ENCODE results near the gene ROCK2.

DNA sequence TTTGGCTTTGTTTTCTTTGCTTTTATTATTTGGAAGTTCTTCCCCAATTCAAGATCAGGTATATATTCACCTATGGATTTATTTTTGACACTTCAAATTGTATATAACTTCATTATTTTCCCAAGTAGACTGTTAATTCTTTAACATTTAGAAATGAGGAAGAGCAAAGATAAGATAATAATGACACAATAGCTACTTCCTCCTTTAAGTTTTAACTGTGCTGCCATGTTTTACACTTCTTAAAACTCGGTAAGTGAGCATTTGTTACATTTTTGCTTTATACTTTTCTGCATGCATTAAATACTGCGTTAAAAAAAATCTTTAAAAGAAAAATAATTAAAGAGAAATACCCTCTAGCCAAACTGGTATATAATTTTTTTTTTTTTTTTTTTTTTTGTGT lies 156.7 kb downstream of the ROCK2 start:
- no peak for TF ChIP-seq EZH2 (IDR thresholded peaks at IDR 0.05; ENCODE audit: low read length, missing control alignments)
- TF ChIP-seq, protein P1, sequence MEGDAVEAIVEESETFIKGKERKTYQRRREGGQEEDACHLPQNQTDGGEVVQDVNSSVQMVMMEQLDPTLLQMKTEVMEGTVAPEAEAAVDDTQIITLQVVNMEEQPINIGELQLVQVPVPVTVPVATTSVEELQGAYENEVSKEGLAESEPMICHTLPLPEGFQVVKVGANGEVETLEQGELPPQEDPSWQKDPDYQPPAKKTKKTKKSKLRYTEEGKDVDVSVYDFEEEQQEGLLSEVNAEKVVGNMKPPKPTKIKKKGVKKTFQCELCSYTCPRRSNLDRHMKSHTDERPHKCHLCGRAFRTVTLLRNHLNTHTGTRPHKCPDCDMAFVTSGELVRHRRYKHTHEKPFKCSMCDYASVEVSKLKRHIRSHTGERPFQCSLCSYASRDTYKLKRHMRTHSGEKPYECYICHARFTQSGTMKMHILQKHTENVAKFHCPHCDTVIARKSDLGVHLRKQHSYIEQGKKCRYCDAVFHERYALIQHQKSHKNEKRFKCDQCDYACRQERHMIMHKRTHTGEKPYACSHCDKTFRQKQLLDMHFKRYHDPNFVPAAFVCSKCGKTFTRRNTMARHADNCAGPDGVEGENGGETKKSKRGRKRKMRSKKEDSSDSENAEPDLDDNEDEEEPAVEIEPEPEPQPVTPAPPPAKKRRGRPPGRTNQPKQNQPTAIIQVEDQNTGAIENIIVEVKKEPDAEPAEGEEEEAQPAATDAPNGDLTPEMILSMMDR (conservative IDR thresholded peaks at IDR 0.05 in 1 of 2, IDR thresholded peaks at IDR 0.05 in 1 of 2; ENCODE audit: low read depth in 1 of 2, low read length in 2 of 2) = no peak
